ENCODE results near the gene ATP2B2. TPM values are rescaled to one million over a fixed set of nuclear protein-coding genes. Genes with fewer than 3 reads are reported as not detected.

Gene ATP2B2
- total RNA-seq, 1 donor from 2014 or later = not detected

GRCh38 chr3:10423171-10423882 lies 82.1 kb downstream of the ATP2B2 start:
- intact Hi-C loops (cut with micrococcal nuclease) = no loop called here
- Mint-ChIP-seq H3K27ac (no peak overlapping the region), H3K36me3 (ENCODE audit: low read depth) (no peaks in the 10 kb centered on the region)

DNA sequence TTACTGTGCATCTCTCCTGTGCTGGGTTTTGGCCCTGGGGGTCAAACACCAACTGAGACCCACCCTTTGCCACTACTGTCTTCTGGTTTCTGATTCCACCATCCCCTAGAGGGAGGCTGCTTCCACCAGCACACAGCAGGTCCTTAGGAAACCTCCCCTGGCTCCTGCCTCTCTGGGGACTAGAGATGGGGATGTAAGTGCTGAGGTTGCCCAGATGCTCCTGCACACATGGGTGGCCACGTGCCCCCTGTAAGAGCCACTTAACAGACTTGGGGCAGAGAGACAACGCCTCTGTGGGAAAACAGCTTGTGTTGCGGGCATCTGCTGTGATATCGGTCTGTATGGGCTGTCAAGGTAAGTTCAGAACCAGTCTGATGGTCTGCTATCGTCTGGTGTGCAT lies 83.4 kb downstream of the ATP2B2 start:
- DNase-seq (ENCODE audit: low spot score) = no peak
- H3K9me3 Mint-ChIP-seq = no peaks in the 10 kb centered on the region
- H3K4me3 Mint-ChIP-seq = no peak overlapping the region
- H3K4me1 Mint-ChIP-seq (ENCODE audit: low read depth) = no peaks in the 10 kb centered on the region
- H3K27me3 Mint-ChIP-seq (ENCODE audit: insufficient read depth) = peaks cover 2% of the 10 kb centered on the region
- no peaks in the 10 kb centered on the region for H3K36me3 Mint-ChIP-seq (ENCODE audit: low read depth)
- intact Hi-C loops (cut with micrococcal nuclease) = no loop called here
- H3K27ac Mint-ChIP-seq = no peak overlapping the region

More at GRCh38 chr3:10423171-10423882, 82.1 kb downstream of the ATP2B2 start:
- Mint-ChIP-seq H3K9me3 (no peaks in the 10 kb centered on the region), H3K4me1 (ENCODE audit: low read depth) (no peaks in the 10 kb centered on the region), H3K4me3 (no peak overlapping the region), H3K27me3 (ENCODE audit: insufficient read depth) (peaks cover 2% of the 10 kb centered on the region)
- DNase-seq (ENCODE audit: low spot score) = no peak

DNA sequence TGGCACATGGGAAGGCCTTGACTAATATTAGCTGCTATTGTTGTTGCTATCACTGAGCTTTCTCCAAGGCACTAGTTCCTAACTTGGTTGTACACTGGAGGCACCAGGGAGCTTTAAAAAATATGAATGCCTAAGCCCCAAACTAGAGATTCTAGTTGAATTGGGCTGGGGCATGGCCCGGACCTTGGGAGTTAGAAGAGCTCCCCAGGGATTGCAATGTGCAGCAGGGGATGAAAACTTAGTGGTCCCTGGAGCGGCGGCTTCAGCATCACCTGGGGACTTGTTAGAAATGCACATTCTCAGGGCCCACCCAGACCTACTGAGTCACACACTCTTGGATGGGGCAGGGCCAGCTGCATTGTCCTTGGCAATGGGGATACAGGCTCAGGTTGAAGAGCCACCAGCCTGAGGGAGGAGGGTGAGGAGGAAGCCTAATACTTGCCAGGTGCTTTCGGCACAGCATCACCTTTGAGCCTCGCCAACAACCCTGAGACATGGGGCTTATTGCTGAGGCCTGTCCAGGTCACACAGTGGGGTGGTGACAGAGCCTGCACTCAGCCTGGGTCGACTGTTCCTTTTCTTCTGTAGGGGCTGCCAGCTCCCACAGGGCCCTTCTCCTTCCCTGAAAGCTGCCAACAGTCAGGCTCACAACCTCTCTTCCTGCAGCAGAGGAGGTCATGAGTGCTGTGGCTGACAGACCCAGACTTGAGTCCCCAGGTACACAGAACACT lies 84.5 kb downstream of the ATP2B2 start:
- Mint-ChIP-seq H3K4me3 (no peak overlapping the region), H3K9me3 (no peaks in the 10 kb centered on the region), H3K36me3 (ENCODE audit: low read depth) (no peaks in the 10 kb centered on the region), H3K27me3 (ENCODE audit: insufficient read depth) (peaks cover 4% of the 10 kb centered on the region), H3K4me1 (ENCODE audit: low read depth) (no peaks in the 10 kb centered on the region), H3K27ac (no peak overlapping the region)
- intact Hi-C loops (cut with micrococcal nuclease) = no loop called here
- no peak for DNase-seq (ENCODE audit: low spot score)

DNA sequence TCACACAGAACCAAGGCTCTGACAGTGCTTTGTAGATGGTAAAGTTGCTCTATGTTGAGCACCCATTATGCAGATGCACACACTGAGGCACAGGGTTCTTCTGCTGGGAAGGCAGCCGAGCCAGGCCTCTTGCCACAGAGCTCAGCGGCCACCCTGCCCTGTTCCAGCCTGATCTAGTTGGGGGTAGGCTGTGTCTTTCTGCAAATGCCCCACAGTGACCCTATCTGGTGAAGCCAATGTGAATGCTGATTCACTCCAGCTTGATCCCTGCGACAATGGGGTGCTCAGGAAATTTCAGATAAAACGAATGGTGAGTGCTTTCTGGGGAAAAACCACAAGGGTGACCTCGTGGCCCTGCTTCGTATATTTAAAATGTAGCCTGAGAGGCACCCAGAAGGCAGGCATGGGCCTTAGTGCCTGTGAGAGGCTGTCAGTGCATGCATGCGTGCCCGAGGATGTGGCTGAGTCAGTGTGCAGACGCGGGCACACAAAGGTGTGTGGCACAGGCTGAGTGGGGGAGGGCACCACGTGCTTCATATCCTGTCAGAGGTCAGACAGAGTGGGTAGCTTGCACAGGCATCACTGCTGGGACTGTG lies 85.7 kb downstream of the ATP2B2 start:
- no peaks in the 10 kb centered on the region for H3K9me3 Mint-ChIP-seq
- no peaks in the 10 kb centered on the region for H3K4me1 Mint-ChIP-seq (ENCODE audit: low read depth)
- no peak for DNase-seq (ENCODE audit: low spot score)
- no peak overlapping the region for H3K4me3 Mint-ChIP-seq
- H3K36me3 Mint-ChIP-seq (ENCODE audit: low read depth) = no peaks in the 10 kb centered on the region
- intact Hi-C loops (cut with micrococcal nuclease) = no loop called here
- no peak overlapping the region for H3K27ac Mint-ChIP-seq
- H3K27me3 Mint-ChIP-seq (ENCODE audit: insufficient read depth) = peaks cover 5% of the 10 kb centered on the region

GRCh38 chr3:10417847-10418246 lies 87.5 kb downstream of the ATP2B2 start:
- intact Hi-C loops (cut with micrococcal nuclease) = loop anchor here (1.0 kb wide), 1 partner anchor 321 kb away; no protein-coding TSS in a partner anchor
- no peak for DNase-seq (ENCODE audit: low spot score)
- no peak overlapping the region for H3K27ac Mint-ChIP-seq
- H3K4me3 Mint-ChIP-seq = no peak overlapping the region
- H3K9me3 Mint-ChIP-seq = no peaks in the 10 kb centered on the region
- H3K4me1 Mint-ChIP-seq (ENCODE audit: low read depth) = no peaks in the 10 kb centered on the region
- H3K27me3 Mint-ChIP-seq (ENCODE audit: insufficient read depth) = peaks cover 5% of the 10 kb centered on the region
- no peaks in the 10 kb centered on the region for H3K36me3 Mint-ChIP-seq (ENCODE audit: low read depth)

DNA sequence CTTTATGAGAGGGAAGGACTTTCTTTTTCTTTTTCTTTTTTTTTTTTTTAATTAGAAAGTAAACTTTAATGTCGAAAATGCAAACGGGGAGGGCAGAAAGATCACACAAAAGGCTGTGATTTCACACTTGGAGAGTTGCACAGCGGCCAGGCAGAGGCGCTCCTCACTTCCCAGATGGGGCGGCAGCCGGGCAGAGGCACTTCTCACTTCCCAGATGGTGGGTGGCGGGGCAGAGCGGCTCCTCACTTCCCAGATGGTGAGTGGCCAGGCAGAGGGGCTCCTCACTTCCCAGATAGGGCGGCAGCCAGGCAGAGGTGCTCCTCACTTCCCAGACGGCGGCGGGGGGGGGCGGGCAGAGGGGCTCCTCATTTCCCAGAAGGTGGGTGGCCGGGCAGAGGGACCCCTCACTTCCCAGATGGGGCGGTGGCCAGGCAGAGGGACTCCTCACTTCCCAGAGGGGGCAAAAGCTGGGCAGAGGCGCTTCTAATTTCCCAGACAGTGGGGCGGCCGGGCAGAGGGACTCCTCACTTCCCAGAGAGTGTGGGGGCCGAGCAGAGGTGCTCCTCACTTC lies 88.6 kb downstream of the ATP2B2 start:
- H3K4me1 Mint-ChIP-seq (ENCODE audit: low read depth) = no peaks in the 10 kb centered on the region
- H3K27me3 Mint-ChIP-seq (ENCODE audit: insufficient read depth) = peaks cover 5% of the 10 kb centered on the region
- no peak overlapping the region for H3K27ac Mint-ChIP-seq
- no peak for DNase-seq (ENCODE audit: low spot score)
- no peaks in the 10 kb centered on the region for H3K9me3 Mint-ChIP-seq
- no peak overlapping the region for H3K4me3 Mint-ChIP-seq
- intact Hi-C loops (cut with micrococcal nuclease) = no loop called here
- no peaks in the 10 kb centered on the region for H3K36me3 Mint-ChIP-seq (ENCODE audit: low read depth)

GRCh38 chr3:10413041-10413440 lies 92.3 kb downstream of the ATP2B2 start:
- intact Hi-C loops (cut with micrococcal nuclease) = no loop called here
- Mint-ChIP-seq H3K27ac (no peak overlapping the region), H3K4me3 (no peak overlapping the region), H3K27me3 (ENCODE audit: insufficient read depth) (peaks cover 5% of the 10 kb centered on the region), H3K4me1 (ENCODE audit: low read depth) (no peaks in the 10 kb centered on the region), H3K9me3 (no peaks in the 10 kb centered on the region), H3K36me3 (ENCODE audit: low read depth) (no peaks in the 10 kb centered on the region)
- DNase-seq (ENCODE audit: low spot score) = no peak

GRCh38 chr3:10411598-10412332 lies 93.6 kb downstream of the ATP2B2 start:
- H3K4me3 Mint-ChIP-seq = no peak overlapping the region
- no peak for DNase-seq (ENCODE audit: low spot score)
- peaks cover 5% of the 10 kb centered on the region for H3K27me3 Mint-ChIP-seq (ENCODE audit: insufficient read depth)
- no peaks in the 10 kb centered on the region for H3K9me3 Mint-ChIP-seq
- H3K36me3 Mint-ChIP-seq (ENCODE audit: low read depth) = no peaks in the 10 kb centered on the region
- intact Hi-C loops (cut with micrococcal nuclease) = no loop called here
- H3K4me1 Mint-ChIP-seq (ENCODE audit: low read depth) = no peaks in the 10 kb centered on the region
- no peak overlapping the region for H3K27ac Mint-ChIP-seq

DNA sequence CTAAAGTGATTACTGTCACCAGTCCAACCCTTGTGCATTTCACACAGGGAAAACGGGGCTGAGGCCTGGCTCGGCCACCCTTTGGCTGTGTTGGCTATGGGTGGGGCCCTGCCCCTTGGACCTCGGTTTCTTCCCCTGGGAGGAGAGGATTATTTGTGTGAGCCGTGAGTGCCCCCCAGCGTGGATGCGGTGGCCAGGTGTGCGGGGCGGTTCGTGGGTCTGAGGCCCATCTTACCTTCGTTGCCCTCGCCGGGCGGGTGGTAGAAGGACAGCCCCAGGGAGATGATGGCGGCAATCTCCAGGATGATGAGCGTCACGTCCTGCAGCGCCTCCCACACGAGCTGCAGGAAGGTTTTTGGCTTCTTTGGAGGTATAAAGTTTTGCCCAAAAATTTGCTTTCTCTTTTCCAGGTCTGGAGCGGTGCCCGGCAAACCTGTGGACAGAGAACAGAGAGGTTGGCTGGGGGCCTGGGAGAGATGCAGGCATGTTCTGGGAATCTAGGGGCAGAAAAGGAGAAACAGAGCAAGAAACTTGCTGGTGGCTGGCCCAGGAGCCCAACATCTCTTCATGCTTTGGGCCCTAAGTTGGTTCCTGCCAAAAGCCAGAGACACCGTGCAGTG lies 94.9 kb downstream of the ATP2B2 start:
- H3K27ac Mint-ChIP-seq = no peak overlapping the region
- intact Hi-C loops (cut with micrococcal nuclease) = no loop called here

DNA sequence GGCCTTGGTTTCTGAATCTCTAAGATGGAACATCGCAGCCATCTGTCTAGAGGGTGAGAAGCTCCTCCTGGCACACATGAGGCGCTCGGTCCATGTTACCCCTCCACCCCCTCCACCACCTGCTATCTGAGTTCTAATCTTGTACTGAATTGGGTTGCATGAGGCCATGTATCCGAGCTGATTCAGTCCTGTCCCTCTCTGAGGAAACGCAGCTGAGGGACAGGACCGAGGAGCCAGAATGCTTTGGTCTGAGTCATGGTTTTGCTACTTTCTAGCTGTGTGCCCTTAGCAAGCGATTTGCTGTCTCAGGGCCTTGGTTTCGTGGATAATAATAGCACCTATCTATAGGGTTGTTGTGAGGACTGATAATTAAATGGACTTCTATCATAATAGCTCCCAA lies 96.7 kb downstream of the ATP2B2 start:
- Mint-ChIP-seq H3K36me3 (ENCODE audit: low read depth) (no peaks in the 10 kb centered on the region), H3K4me3 (no peak overlapping the region), H3K4me1 (ENCODE audit: low read depth) (peaks cover 5% of the 10 kb centered on the region), H3K27me3 (ENCODE audit: insufficient read depth) (peaks cover 2% of the 10 kb centered on the region), H3K9me3 (no peaks in the 10 kb centered on the region), H3K27ac (no peak overlapping the region)
- DNase-seq (ENCODE audit: low spot score) = no peak
- intact Hi-C loops (cut with micrococcal nuclease) = no loop called here

More for the DNA sequence above, 94.9 kb downstream of the ATP2B2 start:
- H3K9me3 Mint-ChIP-seq = no peaks in the 10 kb centered on the region
- DNase-seq (ENCODE audit: low spot score) = no peak
- no peaks in the 10 kb centered on the region for H3K36me3 Mint-ChIP-seq (ENCODE audit: low read depth)
- H3K4me3 Mint-ChIP-seq = no peak overlapping the region
- no peaks in the 10 kb centered on the region for H3K27me3 Mint-ChIP-seq (ENCODE audit: insufficient read depth)
- H3K4me1 Mint-ChIP-seq (ENCODE audit: low read depth) = no peaks in the 10 kb centered on the region

DNA sequence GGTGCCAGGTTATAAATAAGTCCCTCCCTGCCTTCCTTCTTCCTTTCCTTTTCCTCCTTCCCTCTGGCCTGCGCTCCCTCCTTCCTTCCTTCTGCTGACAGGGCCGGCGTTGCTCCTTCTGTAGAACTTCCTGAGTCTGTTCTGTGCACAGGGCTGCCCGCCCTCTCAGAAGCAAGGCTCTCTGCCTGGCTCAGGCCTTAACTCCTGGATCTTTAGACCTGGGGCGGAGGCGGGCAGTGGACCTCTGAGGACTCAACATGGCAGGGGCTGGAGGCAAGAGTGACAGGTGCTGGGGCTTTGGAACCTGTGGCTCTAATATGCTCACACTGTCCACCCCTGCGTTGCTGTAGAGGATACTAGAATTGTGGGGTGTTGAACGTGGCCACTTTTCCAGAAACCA lies 98.0 kb downstream of the ATP2B2 start:
- no peak for DNase-seq (ENCODE audit: low spot score)
- H3K4me1 Mint-ChIP-seq (ENCODE audit: low read depth) = peaks cover 5% of the 10 kb centered on the region
- no peaks in the 10 kb centered on the region for H3K36me3 Mint-ChIP-seq (ENCODE audit: low read depth)
- intact Hi-C loops (cut with micrococcal nuclease) = no loop called here
- no peak overlapping the region for H3K27ac Mint-ChIP-seq
- H3K9me3 Mint-ChIP-seq = no peaks in the 10 kb centered on the region
- H3K27me3 Mint-ChIP-seq (ENCODE audit: insufficient read depth) = peaks cover 2% of the 10 kb centered on the region
- no peak overlapping the region for H3K4me3 Mint-ChIP-seq

DNA sequence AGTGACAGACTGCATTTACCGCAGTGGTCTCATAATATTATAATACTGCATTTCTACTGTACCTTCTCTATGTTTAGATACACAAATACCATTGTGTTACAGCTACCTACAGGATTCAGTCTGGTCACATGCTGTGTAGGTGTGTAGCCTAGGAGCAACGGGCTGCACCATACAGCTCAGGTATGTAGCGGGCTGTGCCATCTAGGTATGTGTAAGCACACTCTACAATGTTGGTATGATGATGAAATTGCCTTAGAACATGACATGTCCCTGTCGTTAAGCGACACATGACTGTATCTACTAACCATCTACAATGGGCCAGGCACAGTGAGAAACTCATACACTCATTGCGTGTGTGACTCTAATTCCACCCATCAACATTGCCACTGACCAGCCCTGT lies 99.0 kb downstream of the ATP2B2 start:
- no peak overlapping the region for H3K4me3 Mint-ChIP-seq
- no peak overlapping the region for H3K27ac Mint-ChIP-seq
- peaks cover 5% of the 10 kb centered on the region for H3K4me1 Mint-ChIP-seq (ENCODE audit: low read depth)
- no peak for DNase-seq (ENCODE audit: low spot score)
- H3K27me3 Mint-ChIP-seq (ENCODE audit: insufficient read depth) = peaks cover 2% of the 10 kb centered on the region
- no peaks in the 10 kb centered on the region for H3K9me3 Mint-ChIP-seq
- H3K36me3 Mint-ChIP-seq (ENCODE audit: low read depth) = no peaks in the 10 kb centered on the region
- intact Hi-C loops (cut with micrococcal nuclease) = no loop called here

Measured in activated T-helper 1 cell treated with anti-CD3 and anti-CD28 coated beads, Interleukin-12 subunit alpha, Interleukin-12 subunit beta, Interleukin-2, Interleukin-4 antibody, amounts not matched to agents 30 ng/mL and 10 ng/mL and 1 ng/mL, durations not matched to agents 14 hours and 24 hours and 36 hours (primary cell).